Activated CD8-positive, alpha-beta T cell treated with anti-CD3 and anti-CD28 coated beads for 36 hours (primary cell): Measurements from ENCODE around the gene RBM44. TPM values are rescaled to one million over a fixed set of nuclear protein-coding genes. Genes with fewer than 3 reads are reported as not detected.

Experiments
- ATAC-seq: fragments of 200-7000 bp; cut with Tn5 transposase; one replicate; pipeline ENCODE4 v1.10.0; 2021; ENCODE audit warnings: mild to moderate bottlenecking, moderate library complexity
- CTCF ChIA-PET: fragments of 350-600 bp; sonication (Branson Sonifier 250); formaldehyde crosslinking; loops from one replicate; lab custom pipeline; 2021; ENCODE audit warnings: antibody characterized with exemption; lab: Charles Lee
- POLR2A ChIA-PET: fragments of 350-600 bp; sonication (Branson Sonifier 250); formaldehyde crosslinking; loops from one replicate; lab custom pipeline; 2021; ENCODE audit warnings: antibody characterized with exemption; lab: Charles Lee
- DNase-seq: peaks from one replicate; pipeline ENCODE4 v3.0.0-alpha.2; 2020
- H3K27ac Mint-ChIP-seq: one replicate; pipeline ENCODE4 v1.8.0; 2021; ENCODE audit warnings: mild to moderate bottlenecking, mixed read lengths
- H3K27me3 Mint-ChIP-seq: one replicate; pipeline ENCODE4 v1.8.0; 2021; ENCODE audit warnings: mixed read lengths
- H3K36me3 Mint-ChIP-seq: one replicate; pipeline ENCODE4 v1.8.0; 2021; ENCODE audit warnings: low read depth, mixed read lengths
- H3K4me1 Mint-ChIP-seq: one replicate; pipeline ENCODE4 v1.8.0; 2021; ENCODE audit warnings: low read depth, mixed read lengths
- H3K4me3 Mint-ChIP-seq: one replicate; pipeline ENCODE4 v1.8.0; 2021; ENCODE audit warnings: mild to moderate bottlenecking, moderate library complexity, mixed read lengths
- H3K9me3 Mint-ChIP-seq: one replicate; pipeline ENCODE4 v1.8.0; 2021; ENCODE audit warnings: mixed read lengths
- intact Hi-C: fragments of 100-400 bp; cut with micrococcal nuclease; formaldehyde crosslinking; loops from one replicate; pipeline ENCODE4 v1.10.0; 2022
- total RNA-seq, 2 experiments: library from RNA; stranded (reverse); gene quantifications; one replicate each; pipeline ENCODE4 v1.2.3, GENCODE V29; 2021
- TF ChIP-seq, protein P1 (sequence below): fragments of 200-600 bp; IDR thresholded peaks from one replicate; pipeline ENCODE4 v1.8.0; 2022; ENCODE audit warnings: antibody characterized with exemption, mild to moderate bottlenecking

The RBM44 gene
- total RNA-seq, 2 experiments from 2014 or later, result 0.52 to 0.87 TPM

DNA sequence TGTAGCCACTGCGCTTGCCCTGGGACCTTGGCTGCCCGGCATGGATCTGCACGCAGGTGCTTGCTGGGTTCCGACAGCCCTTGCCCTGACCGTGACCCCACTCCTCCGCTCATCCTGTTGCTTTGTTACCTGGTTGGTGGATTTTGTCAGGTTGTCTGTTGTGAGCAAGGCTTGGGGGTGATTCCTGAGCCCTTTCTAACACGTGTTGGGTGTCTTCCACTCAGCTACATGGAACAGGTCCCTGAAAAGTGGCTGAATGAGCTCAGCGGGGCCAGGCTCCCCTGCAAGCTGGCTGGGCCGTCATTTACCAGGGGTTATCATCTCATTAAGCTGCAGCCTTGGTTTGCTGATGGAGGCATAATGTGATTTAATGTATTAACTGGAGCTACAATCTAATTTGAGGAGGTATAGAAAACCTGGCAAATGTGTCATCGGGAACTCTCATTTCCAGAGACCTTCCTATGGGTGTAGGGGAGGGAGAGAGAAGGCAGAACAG is 85.4 kb downstream of the RBM44 start:
- DNase-seq (no peak), ATAC-seq (no peak)
- no peak overlapping the region for H3K27ac Mint-ChIP-seq
- H3K4me3 Mint-ChIP-seq, result no peak overlapping the region
- TF ChIP-seq, protein P1, sequence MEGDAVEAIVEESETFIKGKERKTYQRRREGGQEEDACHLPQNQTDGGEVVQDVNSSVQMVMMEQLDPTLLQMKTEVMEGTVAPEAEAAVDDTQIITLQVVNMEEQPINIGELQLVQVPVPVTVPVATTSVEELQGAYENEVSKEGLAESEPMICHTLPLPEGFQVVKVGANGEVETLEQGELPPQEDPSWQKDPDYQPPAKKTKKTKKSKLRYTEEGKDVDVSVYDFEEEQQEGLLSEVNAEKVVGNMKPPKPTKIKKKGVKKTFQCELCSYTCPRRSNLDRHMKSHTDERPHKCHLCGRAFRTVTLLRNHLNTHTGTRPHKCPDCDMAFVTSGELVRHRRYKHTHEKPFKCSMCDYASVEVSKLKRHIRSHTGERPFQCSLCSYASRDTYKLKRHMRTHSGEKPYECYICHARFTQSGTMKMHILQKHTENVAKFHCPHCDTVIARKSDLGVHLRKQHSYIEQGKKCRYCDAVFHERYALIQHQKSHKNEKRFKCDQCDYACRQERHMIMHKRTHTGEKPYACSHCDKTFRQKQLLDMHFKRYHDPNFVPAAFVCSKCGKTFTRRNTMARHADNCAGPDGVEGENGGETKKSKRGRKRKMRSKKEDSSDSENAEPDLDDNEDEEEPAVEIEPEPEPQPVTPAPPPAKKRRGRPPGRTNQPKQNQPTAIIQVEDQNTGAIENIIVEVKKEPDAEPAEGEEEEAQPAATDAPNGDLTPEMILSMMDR, result no peak
- POLR2A ChIA-PET, result no interaction called here
- CTCF ChIA-PET, result interaction anchor here (1.1 kb wide), 1 partner anchor 39 kb away, joined by 3 read pairs; no protein-coding TSS in a partner anchor
- H3K27me3 Mint-ChIP-seq, result no peaks in the 10 kb centered on the region
- intact Hi-C loops, result no loop called here
- H3K36me3 Mint-ChIP-seq, result no peaks in the 10 kb centered on the region
- peaks cover 3% of the 10 kb centered on the region for H3K4me1 Mint-ChIP-seq
- H3K9me3 Mint-ChIP-seq, result no peaks in the 10 kb centered on the region

- CTCF ChIA-PET, result interaction anchor here (1.1 kb wide), 1 partner anchor 38 kb away, joined by 3 read pairs; no protein-coding TSS in a partner anchor
- TF ChIP-seq, protein P1, result no peak
- POLR2A ChIA-PET, result no interaction called here
- Mint-ChIP-seq H3K27ac (no peak overlapping the region), H3K27me3 (no peaks in the 10 kb centered on the region), H3K4me3 (no peak overlapping the region), H3K9me3 (no peaks in the 10 kb centered on the region), H3K36me3 (no peaks in the 10 kb centered on the region), H3K4me1 (peaks cover 5% of the 10 kb centered on the region)
- DNase-seq (no peak), ATAC-seq (no peak)
- intact Hi-C loops, result no loop called here
These were observed 86.1 kb downstream of the RBM44 start for GRCh38 chr2:237884681-237885080.

DNA sequence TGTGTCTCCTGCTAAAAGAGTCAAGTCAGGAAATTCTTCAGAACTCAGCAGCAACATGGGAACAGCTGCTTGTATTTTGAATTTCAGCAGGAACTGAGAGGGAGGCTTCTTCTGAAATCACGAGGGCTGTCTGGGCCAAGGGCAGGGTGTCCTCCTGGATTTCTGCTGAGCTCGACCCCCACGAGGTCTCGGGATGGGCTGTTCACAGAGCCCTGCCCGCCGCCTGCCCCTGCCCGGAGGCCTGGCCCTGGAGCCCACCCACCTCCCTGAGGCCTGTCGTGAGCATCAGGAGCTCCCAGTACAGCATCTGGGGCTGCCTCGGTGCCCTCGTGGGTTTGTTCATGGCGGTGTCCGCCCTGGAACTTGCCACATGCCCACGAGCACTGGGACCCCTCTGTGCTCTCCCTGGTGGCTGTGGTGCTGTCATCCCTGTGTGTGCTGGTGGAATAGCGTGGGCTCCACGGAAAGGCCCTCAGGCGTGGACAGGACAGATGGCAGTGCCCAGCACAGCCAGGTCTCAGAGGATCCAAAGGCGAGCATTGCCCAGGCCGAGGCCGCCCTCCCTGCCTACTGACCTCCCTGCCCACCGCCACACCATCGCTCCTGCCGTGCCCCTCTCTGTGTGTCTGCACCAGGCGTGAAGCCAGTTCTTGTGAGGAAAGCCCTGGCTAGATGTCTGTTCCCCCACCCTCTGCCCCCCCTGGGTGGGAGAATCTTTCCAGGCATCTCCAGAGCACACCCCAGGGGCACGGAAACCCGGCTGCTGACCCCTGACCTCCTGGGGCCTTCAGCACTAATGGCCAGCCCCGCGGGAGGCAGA is 86.7 kb downstream of the RBM44 start:
- ChIA-PET CTCF (interaction anchor here (1.1 kb wide), 1 partner anchor 38 kb away, joined by 3 read pairs; no protein-coding TSS in a partner anchor), POLR2A (no interaction called here)
- TF ChIP-seq, protein P1, result no peak
- no peak for DNase-seq
- H3K27me3 Mint-ChIP-seq, result no peaks in the 10 kb centered on the region
- no peak for ATAC-seq
- H3K4me1 Mint-ChIP-seq, result peaks cover 5% of the 10 kb centered on the region
- H3K9me3 Mint-ChIP-seq, result no peaks in the 10 kb centered on the region
- intact Hi-C loops, result no loop called here
- no peak overlapping the region for H3K4me3 Mint-ChIP-seq
- H3K36me3 Mint-ChIP-seq, result no peaks in the 10 kb centered on the region
- no peak overlapping the region for H3K27ac Mint-ChIP-seq

GRCh38 chr2:237885931-237886684 is 87.5 kb downstream of the RBM44 start:
- peaks cover 10% of the 10 kb centered on the region for H3K4me1 Mint-ChIP-seq
- TF ChIP-seq, protein P1, result no peak
- ATAC-seq, result no peak
- CTCF ChIA-PET, result no interaction called here
- no peak overlapping the region for H3K27ac Mint-ChIP-seq
- intact Hi-C loops, result no loop called here
- H3K36me3 Mint-ChIP-seq, result no peaks in the 10 kb centered on the region
- H3K27me3 Mint-ChIP-seq, result no peaks in the 10 kb centered on the region
- DNase-seq, result no peak
- no peaks in the 10 kb centered on the region for H3K9me3 Mint-ChIP-seq
- no peak overlapping the region for H3K4me3 Mint-ChIP-seq
- POLR2A ChIA-PET, result no interaction called here
